B cell (primary cell): ENCODE results near the gene ADAMTS2. TPM values are rescaled to one million over a fixed set of nuclear protein-coding genes. Genes with fewer than 3 reads are reported as not detected.

Source experiments
- ATAC-seq: fragments of 200-7000 bp; cut with Tn5 transposase; one replicate; pipeline ENCODE4 v1.10.0; 2021; ENCODE audit warnings: low read depth, mild to moderate bottlenecking, moderate number of reproducible peaks, moderate library complexity
- CTCF ChIA-PET: fragments of 350-600 bp; sonication (Branson Sonifier 250); formaldehyde crosslinking; loops from one replicate; lab custom pipeline; 2021; ENCODE audit warnings: antibody characterized with exemption, inconsistent platforms; lab: Charles Lee
- POLR2A ChIA-PET: fragments of 350-600 bp; sonication (Branson Sonifier 250); formaldehyde crosslinking; loops from one replicate; lab custom pipeline; 2021; ENCODE audit warnings: antibody characterized with exemption; lab: Charles Lee
- DNase-seq: peaks from one replicate; pipeline ENCODE4 v3.0.0; 2013
- H2AFZ ChIP-seq: 2 replicates; pipeline ENCODE4 v1.6.1; 2012; ENCODE audit warnings: mild to moderate bottlenecking, low read depth, low read length; ENCODE audit not compliant: insufficient read depth, poor library complexity, severe bottlenecking
- H3K27ac ChIP-seq, 2 donors: 1 replicate in 1 of 2; 2 replicates in 1 of 2; pipeline ENCODE4 v1.5.1; 2012 to 2013; ENCODE audit warnings: low read length in 2 of 2, mild to moderate bottlenecking in 2 of 2, moderate library complexity in 1 of 2
- H3K27me3 ChIP-seq, 4 experiments: fragments of 200-600 bp in 1 of 4; sonication (generic) in 1 of 4; replicated peaks in 1 of 4; 1 replicate in 2 of 4; 2 replicates in 2 of 4; pipeline versions ENCODE4 v1.6.1 to v1.7.0; 2013 to 2016; ENCODE audit warnings: low read length in 3 of 4, mild to moderate bottlenecking in 2 of 4, mixed read lengths in 1 of 4, moderate library complexity in 1 of 4; ENCODE audit not compliant: insufficient read depth in 4 of 4, control insufficient read depth in 3 of 4; ENCODE audit errors: control extremely low read depth in 1 of 4
- H3K36me3 ChIP-seq, 2 experiments: replicated peaks in 1 of 2; 1 replicate in 1 of 2; 2 replicates in 1 of 2; pipeline versions ENCODE4 v1.6.1 to v1.7.1; 2013; ENCODE audit warnings: low read length in 1 of 2; ENCODE audit not compliant: insufficient read depth in 2 of 2, control insufficient read depth in 1 of 2; ENCODE audit errors: control extremely low read depth in 1 of 2, extremely low read depth in 1 of 2
- H3K4me1 ChIP-seq, 2 donors: fragments of 200-600 bp in 1 of 2; sonication (generic) in 1 of 2; 1 replicate in 1 of 2; 2 replicates in 1 of 2; pipeline versions ENCODE4 v1.5.1 to v1.6.1; 2013 to 2017; ENCODE audit warnings: low read length in 2 of 2; ENCODE audit not compliant: control insufficient read depth in 2 of 2, insufficient read depth in 2 of 2
- H3K4me2 ChIP-seq: replicated peaks from 2 replicates; pipeline ENCODE3; 2012; ENCODE audit warnings: mild to moderate bottlenecking, low read depth, low read length; ENCODE audit not compliant: poor library complexity, severe bottlenecking
- H3K4me3 ChIP-seq, 5 experiments: fragments of 200-600 bp in 1 of 5; sonication (generic) in 1 of 5; 1 replicate in 3 of 5; 2 replicates in 2 of 5; pipeline versions ENCODE4 v1.5.1 to v1.7.0; 2011 to 2016; ENCODE audit warnings: low read length in 4 of 5, mild to moderate bottlenecking in 4 of 5, low read depth in 2 of 5, control low read depth in 1 of 5, moderate library complexity in 1 of 5; ENCODE audit not compliant: insufficient read depth in 1 of 5; ENCODE audit errors: control extremely low read depth in 1 of 5, extremely low read depth in 1 of 5
- H3K79me2 ChIP-seq: fragments of 200-600 bp; sonication (generic); one replicate; pipeline ENCODE4 v1.6.0; 2016; ENCODE audit warnings: low read length; ENCODE audit not compliant: control insufficient read depth, insufficient read depth
- H3K9ac ChIP-seq: fragments of 200-600 bp; sonication (generic); 2 replicates; pipeline ENCODE4 v1.6.1; 2017; ENCODE audit warnings: mild to moderate bottlenecking, low read length, moderate library complexity
- H3K9me3 ChIP-seq, 3 donors: one replicate each; pipeline versions ENCODE4 v1.6.1 to v1.7.1; 2013; ENCODE audit warnings: low read length in 2 of 3; ENCODE audit not compliant: control insufficient read depth in 2 of 3, insufficient read depth in 1 of 3; ENCODE audit errors: control extremely low read depth in 1 of 3
- H4K20me1 ChIP-seq: 2 replicates; pipeline ENCODE4 v1.6.0; 2012; ENCODE audit warnings: mild to moderate bottlenecking, low read length; ENCODE audit not compliant: insufficient read depth, control insufficient read depth, poor library complexity, severe bottlenecking
- H3K27ac Mint-ChIP-seq: one replicate; pipeline ENCODE4 v1.8.0; 2021; ENCODE audit warnings: mixed read lengths
- H3K27me3 Mint-ChIP-seq: one replicate; pipeline ENCODE4 v1.8.0; 2021; ENCODE audit warnings: mixed read lengths
- H3K4me1 Mint-ChIP-seq: one replicate; pipeline ENCODE4 v1.8.0; 2021; ENCODE audit warnings: mixed read lengths
- H3K4me3 Mint-ChIP-seq: one replicate; pipeline ENCODE4 v1.8.0; 2021; ENCODE audit warnings: mixed read lengths
- H3K9me3 Mint-ChIP-seq: one replicate; pipeline ENCODE4 v1.8.0; 2022; ENCODE audit warnings: mixed read lengths; ENCODE audit not compliant: insufficient read depth
- CTCF ChIP-seq: fragments of 200-600 bp; IDR thresholded peaks from one replicate; pipeline ENCODE4 v1.8.0; 2022; ENCODE audit warnings: antibody characterized with exemption, mild to moderate bottlenecking
- EZH2 ChIP-seq: IDR thresholded peaks from 2 replicates; pipeline ENCODE4 v1.6.1; 2012; ENCODE audit warnings: borderline replicate concordance, low read depth, mild to moderate bottlenecking, moderate library complexity, low read length; ENCODE audit not compliant: insufficient read depth, poor library complexity, severe bottlenecking
- WGBS: methylation state at CpG from one replicate; pipeline ENCODE4 v1.1.5; 2013; ENCODE audit warnings: missing lambda C conversion rate; ENCODE audit not compliant: insufficient coverage; 5-methylcytosine and 5-hydroxymethylcytosine counted together
- intact Hi-C: fragments of 100-400 bp; cut with micrococcal nuclease; formaldehyde crosslinking; loops from one replicate; pipeline ENCODE4 v1.10.0; 2022
- polyA plus RNA-seq: library from polyadenylated mRNA; depleted of rRNA; stranded (reverse); fragments of >200 nt; gene quantifications from 2 replicates; pipeline ENCODE4 v1.2.3, GENCODE V29; 2012
- total RNA-seq, 2 donors: library from RNA; stranded (reverse); fragments of 120-200 nt in 1 of 2; gene quantifications; 1 replicate in 1 of 2; 2 replicates in 1 of 2; pipeline versions ENCODE4 v1.2.3 to v1.2.4, GENCODE V29; 2013 to 2022

Gene ADAMTS2
- total and polyA plus RNA-seq, 2 donors (not counting 1 experiment from before 2014, with no cell fraction given) = not detected

GRCh38 chr5:179123491-179124272 lies 221.6 kb downstream of the ADAMTS2 start:
- no peaks in the 10 kb centered on the region for H3K27me3 Mint-ChIP-seq
- Histone ChIP-seq H3K79me2 (no peaks in the 10 kb centered on the region), H2AFZ (no peak overlapping the region), H3K4me3 (no peak overlapping the region), H3K9ac (no peak overlapping the region), H3K27ac (no peak overlapping the region), H3K36me3 (no peaks in the 10 kb centered on the region), H3K9me3 (peaks cover 0 to 85% (median 0%) of the 10 kb centered on the region in 3 donors), H3K27me3 (no peaks in the 10 kb centered on the region), H3K4me2 (no peak overlapping the region), H4K20me1 (no peaks in the 10 kb centered on the region), H3K4me1 (no peaks in the 10 kb centered on the region)
- WGBS = 94% methylated on average over 15 of the region's 19 CpGs
- ChIA-PET CTCF (no interaction called here), POLR2A (no interaction called here)
- TF ChIP-seq EZH2 (no peak), CTCF (no peak)
- intact Hi-C loops = no loop called here
- DNase-seq (no peak), ATAC-seq (no peak)
- H3K4me3 Mint-ChIP-seq = no peak overlapping the region
- no peaks in the 10 kb centered on the region for H3K9me3 Mint-ChIP-seq
- H3K27ac Mint-ChIP-seq = no peak overlapping the region
- no peaks in the 10 kb centered on the region for H3K4me1 Mint-ChIP-seq

DNA sequence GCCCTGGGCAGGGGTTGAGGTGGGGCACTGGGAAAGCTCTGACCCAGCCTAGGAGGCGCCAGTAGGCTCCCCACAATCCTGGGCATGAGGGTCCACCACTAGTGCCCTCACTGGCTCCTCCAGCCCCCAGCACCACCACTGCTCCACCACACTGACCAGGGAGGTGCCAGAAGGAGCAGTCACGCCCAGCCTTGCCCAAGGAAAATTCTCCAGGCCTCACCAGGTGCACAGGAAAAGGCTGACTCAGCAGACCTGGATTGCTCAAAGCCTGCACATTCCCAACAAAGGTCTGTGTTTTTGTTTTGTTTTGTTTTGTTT lies 222.2 kb downstream of the ADAMTS2 start:
- TF ChIP-seq EZH2 = no peak
- no peak for TF ChIP-seq CTCF
- ATAC-seq (no peak), DNase-seq (no peak)
- Histone ChIP-seq H3K9ac (no peak overlapping the region), H3K36me3 (no peaks in the 10 kb centered on the region), H3K4me3 (no peak overlapping the region), H2AFZ (no peak overlapping the region), H3K79me2 (no peaks in the 10 kb centered on the region), H3K27me3 (no peaks in the 10 kb centered on the region), H3K4me2 (no peak overlapping the region), H3K9me3 (peaks cover 0 to 85% (median 0%) of the 10 kb centered on the region in 3 donors), H4K20me1 (no peaks in the 10 kb centered on the region), H3K4me1 (no peaks in the 10 kb centered on the region), H3K27ac (no peak overlapping the region)
- Mint-ChIP-seq H3K27ac (no peak overlapping the region), H3K27me3 (no peaks in the 10 kb centered on the region), H3K9me3 (no peaks in the 10 kb centered on the region), H3K4me1 (no peaks in the 10 kb centered on the region), H3K4me3 (no peak overlapping the region)
- WGBS = 64% methylated on average over 2 of the region's 2 CpGs
- POLR2A ChIA-PET = no interaction called here
- CTCF ChIA-PET = no interaction called here
- intact Hi-C loops = no loop called here
